ENCODE data around the gene SDF4. TPM values are rescaled to one million over a fixed set of nuclear protein-coding genes. Genes with fewer than 3 reads are reported as not detected.

The SDF4 gene
- total RNA-seq, 1 donor from 2014 or later: 164 TPM

DNA sequence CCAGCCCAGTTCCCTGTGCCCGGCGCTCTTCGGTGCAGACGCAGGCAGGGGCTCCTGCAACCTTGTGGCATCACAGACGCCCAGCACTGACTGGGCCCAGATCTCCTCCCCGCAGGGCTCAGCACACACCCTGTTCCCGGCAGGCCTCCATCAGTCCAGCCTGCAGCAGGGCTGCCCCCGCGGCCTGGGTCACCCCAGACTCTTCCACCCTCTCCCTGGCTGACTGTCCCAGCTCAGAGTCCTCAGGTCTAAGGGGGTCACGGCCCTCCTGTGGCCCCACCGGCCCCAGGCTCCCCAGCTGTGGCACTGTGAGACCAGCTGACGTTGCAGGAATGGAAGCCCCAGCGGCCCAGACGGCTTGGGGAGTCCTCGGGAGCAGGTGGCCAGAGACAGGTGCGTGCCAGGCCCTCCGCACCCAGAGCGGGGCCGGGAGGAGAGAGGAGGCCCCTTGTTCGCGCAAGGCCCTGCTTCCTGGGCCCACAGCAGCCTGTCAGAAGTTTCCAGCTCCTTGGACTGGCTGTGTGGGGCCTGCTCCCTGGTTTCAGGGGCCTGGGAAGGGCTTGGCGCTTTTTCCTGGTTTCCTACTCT lies 4.5 kb upstream of the SDF4 start:
- no peaks in the 10 kb centered on the region for H3K9me3 Mint-ChIP-seq
- H3K4me1 Mint-ChIP-seq (ENCODE audit: low read depth): peaks cover 9% of the 10 kb centered on the region
- H3K27ac Mint-ChIP-seq: no peak overlapping the region

DNA sequence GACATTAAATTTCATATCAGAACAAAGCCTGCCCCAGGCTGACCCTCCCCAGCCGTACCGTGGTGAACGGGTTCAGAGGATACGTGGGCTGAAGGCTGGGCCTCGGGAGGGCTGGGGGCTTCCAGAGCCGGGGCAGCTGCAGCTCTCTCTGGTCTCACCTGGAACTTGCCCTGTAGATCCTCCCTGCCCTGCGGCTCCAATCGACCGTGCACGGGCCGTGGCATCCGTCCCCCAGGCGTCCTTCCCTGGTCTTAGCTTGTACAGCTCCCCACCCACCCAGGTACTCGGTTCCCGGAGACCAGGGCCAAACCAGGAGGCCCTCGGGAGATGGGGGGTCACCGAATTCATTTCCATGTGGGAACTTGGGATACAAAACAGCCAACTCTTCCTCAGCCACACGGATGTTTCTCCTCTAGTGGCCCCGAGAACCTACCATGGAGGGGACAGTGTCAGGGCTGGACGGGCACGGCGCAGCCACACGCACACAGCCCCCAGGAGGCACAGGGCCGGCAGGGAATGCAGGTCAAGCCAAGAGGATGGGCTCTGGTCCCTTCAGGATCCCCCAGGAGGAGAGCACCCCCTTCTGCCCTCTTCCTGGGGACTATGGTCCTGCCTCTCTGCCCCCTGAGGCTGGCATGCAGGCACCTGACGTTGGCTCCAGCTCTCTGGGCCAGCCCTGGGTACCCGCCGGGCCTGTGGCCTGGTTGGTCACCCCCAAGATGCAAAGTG lies 3.4 kb upstream of the SDF4 start:
- Mint-ChIP-seq H3K9me3 (no peaks in the 10 kb centered on the region), H3K36me3 (ENCODE audit: low read depth) (peaks cover 28% of the 10 kb centered on the region), H3K27me3 (ENCODE audit: low read depth) (no peaks in the 10 kb centered on the region), H3K4me1 (ENCODE audit: low read depth) (peaks cover 14% of the 10 kb centered on the region), H3K27ac (no peak overlapping the region), H3K4me3 (ENCODE audit: low read depth) (no peak overlapping the region)
- DNase-seq (ENCODE audit: low spot score): no peak
- intact Hi-C loops (cut with micrococcal nuclease): no loop called here

More for the DNA sequence above, 4.5 kb upstream of the SDF4 start:
- Mint-ChIP-seq H3K4me3 (ENCODE audit: low read depth) (no peak overlapping the region), H3K36me3 (ENCODE audit: low read depth) (peaks cover 19% of the 10 kb centered on the region), H3K27me3 (ENCODE audit: low read depth) (no peaks in the 10 kb centered on the region)
- intact Hi-C loops (cut with micrococcal nuclease): no loop called here
- DNase-seq (ENCODE audit: low spot score): no peak

DNA sequence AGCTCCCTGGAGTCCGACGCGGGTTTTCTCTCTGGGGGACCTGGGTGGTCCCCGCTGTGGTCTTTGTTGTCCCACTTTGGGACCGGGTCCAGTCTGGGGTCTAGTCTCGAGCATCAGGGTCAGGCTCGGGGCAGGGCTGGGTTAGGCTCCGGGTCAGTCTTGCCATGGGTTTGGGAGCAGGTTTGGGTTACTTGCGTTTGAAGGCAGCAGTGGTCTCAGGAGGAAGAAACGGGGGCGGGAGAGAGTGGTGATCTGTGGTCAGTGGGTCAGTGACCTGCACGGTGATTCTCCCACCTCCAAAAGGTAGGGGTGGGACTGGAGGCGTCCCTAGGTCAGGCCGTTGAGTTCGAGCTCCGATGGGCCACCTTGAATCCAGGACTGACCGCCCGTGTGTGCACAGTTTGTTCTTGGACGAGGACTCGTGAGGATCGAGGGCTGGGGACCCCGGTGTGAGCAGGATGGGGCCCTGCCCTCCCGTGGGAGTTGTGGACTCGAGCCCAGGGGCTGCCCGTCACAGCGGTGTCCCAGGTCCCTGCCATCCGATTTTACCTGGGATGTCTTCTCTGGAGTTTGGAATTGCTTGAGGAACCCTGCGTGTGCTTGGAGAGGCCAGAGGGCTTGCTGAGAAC lies 2.5 kb upstream of the SDF4 start:
- H3K36me3 Mint-ChIP-seq (ENCODE audit: low read depth): peaks cover 37% of the 10 kb centered on the region
- intact Hi-C loops (cut with micrococcal nuclease): loop anchor here (5.0 kb wide), 1 partner anchor 38 kb away; the partner anchor contains the start of gene UBE2J2
- H3K4me3 Mint-ChIP-seq (ENCODE audit: low read depth): peak overlapping the region; percentile 78
- peaks cover 23% of the 10 kb centered on the region for H3K4me1 Mint-ChIP-seq (ENCODE audit: low read depth)
- peak overlapping the region; percentile 49 for H3K27ac Mint-ChIP-seq
- DNase-seq (ENCODE audit: low spot score): no peak
- H3K27me3 Mint-ChIP-seq (ENCODE audit: low read depth): no peaks in the 10 kb centered on the region
- H3K9me3 Mint-ChIP-seq: no peaks in the 10 kb centered on the region

GRCh38 chr1:1233567-1233892 lies 1.7 kb upstream of the SDF4 start:
- DNase-seq (ENCODE audit: low spot score): no peak
- Mint-ChIP-seq H3K36me3 (ENCODE audit: low read depth) (peaks cover 44% of the 10 kb centered on the region), H3K4me3 (ENCODE audit: low read depth) (peak overlapping the region; percentile 78), H3K27me3 (ENCODE audit: low read depth) (no peaks in the 10 kb centered on the region), H3K4me1 (ENCODE audit: low read depth) (peaks cover 23% of the 10 kb centered on the region), H3K9me3 (no peaks in the 10 kb centered on the region), H3K27ac (peak overlapping the region; percentile 79)
- intact Hi-C loops (cut with micrococcal nuclease): loop anchor here (5.0 kb wide), 1 partner anchor 39 kb away; the partner anchor contains the start of gene UBE2J2

DNA sequence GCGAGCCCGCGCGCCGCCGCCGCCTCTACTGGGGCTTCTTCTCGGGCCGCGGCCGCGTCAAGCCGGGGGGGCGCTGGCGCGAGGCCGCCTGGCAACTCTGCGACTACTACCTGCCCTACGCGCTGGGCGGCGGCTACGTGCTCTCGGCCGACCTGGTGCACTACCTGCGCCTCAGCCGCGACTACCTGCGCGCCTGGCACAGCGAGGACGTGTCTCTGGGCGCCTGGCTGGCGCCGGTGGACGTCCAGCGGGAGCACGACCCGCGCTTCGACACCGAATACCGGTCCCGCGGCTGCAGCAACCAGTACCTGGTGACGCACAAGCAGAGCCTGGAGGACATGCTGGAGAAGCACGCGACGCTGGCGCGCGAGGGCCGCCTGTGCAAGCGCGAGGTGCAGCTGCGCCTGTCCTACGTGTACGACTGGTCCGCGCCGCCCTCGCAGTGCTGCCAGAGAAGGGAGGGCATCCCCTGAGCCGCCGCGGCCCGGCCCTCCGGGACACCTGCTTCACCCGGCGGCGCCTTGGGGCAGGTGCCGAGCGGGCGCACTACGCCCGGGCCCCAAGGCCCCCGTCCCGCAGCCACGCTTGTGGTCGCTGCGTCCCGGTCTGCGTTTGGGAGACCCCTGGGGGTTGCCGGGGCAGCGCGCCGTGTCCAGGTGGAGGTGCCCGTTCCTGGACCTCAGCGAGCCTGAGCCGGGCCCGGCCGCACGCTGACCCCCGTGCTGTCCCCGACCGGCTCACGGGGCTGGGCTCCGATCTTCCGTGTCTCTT lies 1.2 kb upstream of the SDF4 start:
- peaks cover 46% of the 10 kb centered on the region for H3K36me3 Mint-ChIP-seq (ENCODE audit: low read depth)
- no peak for DNase-seq (ENCODE audit: low spot score)
- peaks cover 23% of the 10 kb centered on the region for H3K4me1 Mint-ChIP-seq (ENCODE audit: low read depth)
- H3K27ac Mint-ChIP-seq: peak overlapping the region; percentile 79
- intact Hi-C loops (cut with micrococcal nuclease): loop anchor here (5.0 kb wide), 1 partner anchor 39 kb away; the partner anchor contains the start of gene UBE2J2
- no peaks in the 10 kb centered on the region for H3K27me3 Mint-ChIP-seq (ENCODE audit: low read depth)
- H3K9me3 Mint-ChIP-seq: no peaks in the 10 kb centered on the region
- peak overlapping the region; percentile 78 for H3K4me3 Mint-ChIP-seq (ENCODE audit: low read depth)

DNA sequence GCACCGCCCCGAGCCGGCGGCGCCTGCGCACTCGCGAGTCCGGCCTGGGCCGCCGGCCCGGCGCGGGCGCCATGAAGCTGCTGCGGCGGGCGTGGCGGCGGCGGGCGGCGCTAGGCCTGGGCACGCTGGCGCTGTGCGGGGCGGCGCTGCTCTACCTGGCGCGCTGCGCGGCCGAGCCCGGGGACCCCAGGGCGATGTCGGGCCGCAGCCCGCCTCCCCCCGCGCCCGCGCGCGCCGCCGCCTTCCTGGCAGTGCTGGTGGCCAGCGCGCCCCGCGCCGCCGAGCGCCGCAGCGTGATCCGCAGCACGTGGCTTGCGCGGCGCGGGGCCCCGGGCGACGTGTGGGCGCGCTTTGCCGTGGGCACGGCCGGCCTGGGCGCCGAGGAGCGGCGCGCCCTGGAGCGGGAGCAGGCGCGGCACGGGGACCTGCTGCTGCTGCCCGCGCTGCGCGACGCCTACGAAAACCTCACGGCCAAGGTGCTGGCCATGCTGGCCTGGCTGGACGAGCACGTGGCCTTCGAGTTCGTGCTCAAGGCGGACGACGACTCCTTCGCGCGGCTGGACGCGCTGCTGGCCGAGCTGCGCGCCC lies 501 bp upstream of the SDF4 start, which contains the start of gene B3GALT6:
B3GALT6 (plus strand) TSS at position 30 of the 588 bp plus-strand sequence; CDS start at position 72, 42 bp downstream.
- intact Hi-C loops (cut with micrococcal nuclease): loop anchor here (5.0 kb wide), 1 partner anchor 40 kb away; the partner anchor contains the start of gene UBE2J2
- Mint-ChIP-seq H3K27me3 (ENCODE audit: low read depth) (no peaks in the 10 kb centered on the region), H3K36me3 (ENCODE audit: low read depth) (peaks cover 49% of the 10 kb centered on the region), H3K9me3 (no peaks in the 10 kb centered on the region), H3K4me1 (ENCODE audit: low read depth) (peaks cover 23% of the 10 kb centered on the region), H3K4me3 (ENCODE audit: low read depth) (peak within 1 kb of the TSS; percentile 92), H3K27ac (peak within 1 kb of the TSS; percentile 81)
- DNase-seq (ENCODE audit: low spot score): no peak

DNA sequence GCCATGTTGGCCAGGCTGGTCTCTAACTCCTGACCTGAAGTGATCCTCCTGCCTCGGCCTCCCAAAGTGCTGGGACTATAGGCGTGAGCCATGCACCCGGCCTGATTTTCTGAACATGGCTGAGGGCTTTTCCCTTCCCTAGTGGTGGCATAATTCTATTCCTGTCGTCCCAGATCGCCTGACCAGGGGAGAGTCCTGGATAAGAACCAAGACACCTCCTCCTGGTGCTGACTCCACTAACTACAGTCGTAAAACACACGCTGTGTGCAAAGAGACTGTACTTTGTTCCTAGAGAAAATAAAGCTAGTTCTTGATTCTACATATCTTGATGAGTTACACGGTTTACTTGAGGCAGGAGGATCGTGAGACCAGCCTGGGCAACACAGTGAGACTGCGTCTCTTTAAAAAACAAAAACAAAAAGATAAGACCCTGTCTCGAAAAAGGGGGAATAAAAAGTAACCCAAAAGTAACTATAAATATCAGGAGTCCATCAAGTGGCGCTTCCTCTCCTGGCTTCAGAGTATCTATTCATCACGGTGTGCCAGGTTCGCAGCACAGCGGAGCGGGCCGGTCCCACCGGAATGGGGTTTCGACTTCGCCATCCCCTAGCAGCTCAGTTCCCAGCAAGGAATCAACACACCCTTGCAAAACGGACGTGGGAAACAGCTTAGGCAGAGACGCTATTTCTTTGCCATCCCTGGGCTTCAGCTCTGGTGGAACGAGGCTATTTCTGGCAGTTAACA lies 973 bp downstream of the SDF4 start:
- Mint-ChIP-seq H3K36me3 (ENCODE audit: low read depth) (peaks cover 57% of the 10 kb centered on the region), H3K27me3 (ENCODE audit: low read depth) (no peaks in the 10 kb centered on the region), H3K4me3 (ENCODE audit: low read depth) (peak overlapping the region; percentile 92), H3K9me3 (no peaks in the 10 kb centered on the region), H3K4me1 (ENCODE audit: low read depth) (peaks cover 23% of the 10 kb centered on the region), H3K27ac (peak overlapping the region; percentile 81)
- intact Hi-C loops (cut with micrococcal nuclease): loop anchor here (1.0 to 5.0 kb wide), 3 partner anchors 16 to 109 kb away; partner anchors contain the start of genes TNFRSF4 and UBE2J2
- no peak for DNase-seq (ENCODE audit: low spot score)

GRCh38 chr1:1229770-1230169 lies 2.0 kb downstream of the SDF4 start:
- intact Hi-C loops (cut with micrococcal nuclease): loop anchor here (1.0 to 5.0 kb wide), 3 partner anchors 15 to 107 kb away; partner anchors contain the start of genes TNFRSF4 and UBE2J2
- Mint-ChIP-seq H3K9me3 (no peaks in the 10 kb centered on the region), H3K4me3 (ENCODE audit: low read depth) (peak overlapping the region; percentile 92), H3K36me3 (ENCODE audit: low read depth) (peaks cover 60% of the 10 kb centered on the region), H3K27me3 (ENCODE audit: low read depth) (no peaks in the 10 kb centered on the region), H3K4me1 (ENCODE audit: low read depth) (peaks cover 26% of the 10 kb centered on the region), H3K27ac (peak overlapping the region; percentile 57)
- DNase-seq (ENCODE audit: low spot score): no peak

GRCh38 chr1:1228596-1229321 lies 3.0 kb downstream of the SDF4 start:
- DNase-seq (ENCODE audit: low spot score): no peak
- peaks cover 22% of the 10 kb centered on the region for H3K4me1 Mint-ChIP-seq (ENCODE audit: low read depth)
- intact Hi-C loops (cut with micrococcal nuclease): no loop called here
- no peaks in the 10 kb centered on the region for H3K9me3 Mint-ChIP-seq
- no peak overlapping the region for H3K27ac Mint-ChIP-seq
- peaks cover 56% of the 10 kb centered on the region for H3K36me3 Mint-ChIP-seq (ENCODE audit: low read depth)
- no peaks in the 10 kb centered on the region for H3K27me3 Mint-ChIP-seq (ENCODE audit: low read depth)
- no peak overlapping the region for H3K4me3 Mint-ChIP-seq (ENCODE audit: low read depth)

- no peaks in the 10 kb centered on the region for H3K27me3 Mint-ChIP-seq (ENCODE audit: low read depth)
- H3K4me1 Mint-ChIP-seq (ENCODE audit: low read depth): peaks cover 18% of the 10 kb centered on the region
- no peaks in the 10 kb centered on the region for H3K9me3 Mint-ChIP-seq
- H3K4me3 Mint-ChIP-seq (ENCODE audit: low read depth): no peak overlapping the region
- intact Hi-C loops (cut with micrococcal nuclease): no loop called here
- H3K27ac Mint-ChIP-seq: no peak overlapping the region
- no peak for DNase-seq (ENCODE audit: low spot score)
- peaks cover 54% of the 10 kb centered on the region for H3K36me3 Mint-ChIP-seq (ENCODE audit: low read depth)
Measured at GRCh38 chr1:1228187-1228586, 3.6 kb downstream of the SDF4 start.

DNA sequence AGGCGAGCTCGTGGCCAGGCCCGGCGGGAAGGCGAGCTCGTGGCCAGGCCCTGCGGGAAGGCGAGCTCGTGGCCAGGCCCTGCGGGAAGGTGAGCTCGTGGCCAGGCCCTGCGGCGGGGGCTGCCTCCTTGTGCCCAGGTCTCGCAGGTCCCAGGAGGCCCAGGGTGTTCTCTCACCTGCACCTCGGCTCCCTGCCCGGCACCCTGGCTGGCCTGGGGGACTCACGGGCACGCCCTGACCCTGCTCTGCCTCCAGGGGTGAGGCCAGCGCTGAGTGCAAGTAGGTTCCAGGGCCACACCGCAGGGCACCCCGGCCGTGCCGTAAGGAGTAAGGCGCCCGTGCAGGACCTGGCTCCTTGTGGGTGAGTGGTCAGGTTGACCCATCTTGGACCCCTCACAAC lies 4.4 kb downstream of the SDF4 start:
- no peak overlapping the region for H3K27ac Mint-ChIP-seq
- no peak for DNase-seq (ENCODE audit: low spot score)
- peaks cover 18% of the 10 kb centered on the region for H3K4me1 Mint-ChIP-seq (ENCODE audit: low read depth)
- no peaks in the 10 kb centered on the region for H3K9me3 Mint-ChIP-seq
- H3K27me3 Mint-ChIP-seq (ENCODE audit: low read depth): no peaks in the 10 kb centered on the region
- intact Hi-C loops (cut with micrococcal nuclease): no loop called here
- no peak overlapping the region for H3K4me3 Mint-ChIP-seq (ENCODE audit: low read depth)
- peaks cover 62% of the 10 kb centered on the region for H3K36me3 Mint-ChIP-seq (ENCODE audit: low read depth)

Measured in activated T-helper 2 cell treated with anti-CD3 and anti-CD28 coated beads, Interferon-gamma antibody, Interleukin-2, Interleukin-4, amounts not matched to agents 10 μg/mL and 5 μg/mL and 100 μg/mL, durations not matched to agents 14 hours and 24 hours and 36 hours (primary cell).